Keratinocyte (primary cell): ENCODE results near the gene MAD1L1. TPM values are rescaled to one million over a fixed set of nuclear protein-coding genes. Genes with fewer than 3 reads are reported as not detected.
"Not testable (repeated sequence)": the region's sequence is repeated elsewhere in the genome, so short reads cannot be mapped to it uniquely, and the experiment has no call there.

Experiments
- DNase-seq: peaks from one replicate; pipeline ENCODE4 v3.0.0-alpha.2; 2011; ENCODE audit warnings: low read depth, missing footprints, low spot score
- FAIRE-seq: peaks from 2 replicates; lab custom pipeline; 2011; peaks lifted over from hg19 to GRCh38; lab: Jason Lieb, UNC
- H2AFZ ChIP-seq: 2 replicates; pipeline ENCODE4 v1.6.0; 2012; ENCODE audit warnings: low read length, control low read depth, inconsistent platforms; ENCODE audit not compliant: control insufficient read depth
- H3K27ac ChIP-seq: 2 replicates; pipeline ENCODE4 v1.5.1; 2011; ENCODE audit warnings: low read length; ENCODE audit not compliant: control insufficient read depth, insufficient read depth
- H3K27me3 ChIP-seq: 3 replicates; pipeline ENCODE4 v1.6.0; 2011; ENCODE audit warnings: low read length; ENCODE audit not compliant: control insufficient read depth, insufficient read depth; ENCODE audit errors: extremely low read depth
- H3K36me3 ChIP-seq, 2 experiments: 2 replicates in 1 of 2; 3 replicates in 1 of 2; pipeline ENCODE4 v1.5.1; 2011; ENCODE audit warnings: low read length in 2 of 2, mild to moderate bottlenecking in 1 of 2; ENCODE audit not compliant: control insufficient read depth in 2 of 2, insufficient read depth in 2 of 2; ENCODE audit errors: extremely low read depth in 1 of 2
- H3K4me1 ChIP-seq: 3 replicates; pipeline ENCODE4 v1.5.1; 2011; ENCODE audit warnings: low read length; ENCODE audit not compliant: control insufficient read depth, insufficient read depth; ENCODE audit errors: extremely low read depth
- H3K4me2 ChIP-seq: 3 replicates; pipeline ENCODE4 v1.6.0; 2011; ENCODE audit warnings: low read depth, low read length; ENCODE audit not compliant: control insufficient read depth, insufficient read depth; ENCODE audit errors: extremely low read depth
- H3K4me3 ChIP-seq, 3 experiments: fragments of 200-600 bp in 1 of 3; sonication (generic) in 1 of 3; 2 replicates in 2 of 3; 3 replicates in 1 of 3; pipeline ENCODE4 v1.5.1; 2011 to 2016; ENCODE audit warnings: low read length in 3 of 3, mild to moderate bottlenecking in 3 of 3, control low read depth in 2 of 3, inconsistent platforms in 1 of 3, low read depth in 1 of 3, mixed read lengths in 1 of 3, mixed run types in 1 of 3, moderate library complexity in 1 of 3; ENCODE audit not compliant: control insufficient read depth in 2 of 3, insufficient read depth in 2 of 3; ENCODE audit errors: extremely low read depth in 1 of 3
- H3K79me2 ChIP-seq: 2 replicates; pipeline ENCODE4 v1.6.0; 2012; ENCODE audit warnings: low read length; ENCODE audit not compliant: control insufficient read depth, insufficient read depth
- H3K9ac ChIP-seq: 3 replicates; pipeline ENCODE4 v1.6.0; 2011; ENCODE audit warnings: low read length; ENCODE audit not compliant: control insufficient read depth, insufficient read depth; ENCODE audit errors: extremely low read depth
- H3K9me1 ChIP-seq: 3 replicates; pipeline ENCODE4 v1.6.0; 2011; ENCODE audit warnings: low read length; ENCODE audit not compliant: control insufficient read depth, insufficient read depth; ENCODE audit errors: extremely low read depth
- H3K9me3 ChIP-seq: 2 replicates; pipeline ENCODE4 v1.5.1; 2012; ENCODE audit warnings: low read depth, low read length; ENCODE audit not compliant: control insufficient read depth
- H4K20me1 ChIP-seq: 3 replicates; pipeline ENCODE4 v1.6.0; 2011; ENCODE audit warnings: low read length; ENCODE audit not compliant: control insufficient read depth, insufficient read depth; ENCODE audit errors: extremely low read depth
- CTCF ChIP-seq, 3 experiments: IDR thresholded peaks in 1 of 3; conservative IDR thresholded peaks in 1 of 3; optimal IDR thresholded peaks in 1 of 3; 2 replicates in 2 of 3; 3 replicates in 1 of 3; pipeline versions ENCODE3 to v1.5.1; 2011; ENCODE audit warnings: low read length in 3 of 3, mild to moderate bottlenecking in 3 of 3, moderate library complexity in 2 of 3, control low read depth in 1 of 3, inconsistent platforms in 1 of 3; ENCODE audit not compliant: insufficient read depth in 2 of 3; ENCODE audit errors: extremely low read depth in 1 of 3
- EZH2 ChIP-seq: IDR thresholded peaks from one replicate; pipeline ENCODE4 v1.6.1; 2012; ENCODE audit warnings: inconsistent platforms, mild to moderate bottlenecking, low read length, moderate library complexity
- dilution Hi-C: fragments of 300-500 bp; cut with MboI; formaldehyde crosslinking; loops from one replicate; pipeline ENCODE4 v1.7.0; 2020; ENCODE audit warnings: low sequenced_read_pairs; ENCODE audit not compliant: extremely low pct_ligation_motif_present
- polyA plus RNA-seq, 5 experiments: library from polyadenylated mRNA; depleted of rRNA in 3 of 5; stranded (reverse) in 3 of 5; stranded (forward) in 1 of 5; unstranded in 1 of 5; fragments of >200 nt; gene quantifications; 1 replicate in 1 of 5; 2 replicates in 3 of 5; 3 replicates in 1 of 5; pipeline versions ENCODE4 v1.2.1 to v1.2.3, GENCODE V29; 2011 to 2012; ENCODE audit warnings: missing spikeins in 2 of 5, low read depth in 1 of 5, low replicate concordance in 1 of 5

Gene MAD1L1
- polyA plus RNA-seq, 1 donor (not counting 4 experiments of a cell fraction or from before 2014, with no cell fraction given), result 18.0 TPM

- Histone ChIP-seq H3K9me3 (no peaks in the 10 kb centered on the region), H3K27ac (no peak overlapping the region), H3K9me1 (no peaks in the 10 kb centered on the region), H4K20me1 (no peaks in the 10 kb centered on the region), H2AFZ (no peak overlapping the region), H3K4me2 (no peak overlapping the region), H3K4me1 (no peaks in the 10 kb centered on the region), H3K79me2 (no peaks in the 10 kb centered on the region), H3K27me3 (no peaks in the 10 kb centered on the region), H3K4me3 (no peak overlapping the region), H3K9ac (no peak overlapping the region), H3K36me3 (peaks cover 0 to 3% of the 10 kb centered on the region in 2 experiments)
- FAIRE-seq (no peak), DNase-seq (no peak)
- dilution Hi-C loops, result no loop called here
- no peak for TF ChIP-seq EZH2
- no peak for TF ChIP-seq CTCF (optimal IDR thresholded peaks at IDR 0.05 in 1 of 3, IDR thresholded peaks at IDR 0.05 in 1 of 3, conservative IDR thresholded peaks at IDR 0.05 in 1 of 3; ENCODE audit: extremely low read depth in 1 of 3, insufficient read depth in 2 of 3, low read length in 3 of 3)
Measured at GRCh38 chr7:1843271-1843861, 389.4 kb downstream of the MAD1L1 start.

- no peak overlapping the region for H3K4me2 ChIP-seq
- DNase-seq, result no peak
- H3K4me1 ChIP-seq, result no peaks in the 10 kb centered on the region
- TF ChIP-seq EZH2, result no peak
- TF ChIP-seq CTCF (optimal IDR thresholded peaks at IDR 0.05 in 1 of 3, IDR thresholded peaks at IDR 0.05 in 1 of 3, conservative IDR thresholded peaks at IDR 0.05 in 1 of 3; ENCODE audit: extremely low read depth in 1 of 3, insufficient read depth in 2 of 3, low read length in 3 of 3), result no peak
- H3K36me3 ChIP-seq, result peaks cover 0 to 3% of the 10 kb centered on the region in 2 experiments
- H4K20me1 ChIP-seq, result no peaks in the 10 kb centered on the region
- dilution Hi-C loops, result no loop called here
- H3K4me3 ChIP-seq, result no peak overlapping the region
- H3K9me1 ChIP-seq, result no peaks in the 10 kb centered on the region
- H3K27ac ChIP-seq, result no peak overlapping the region
- no peaks in the 10 kb centered on the region for H3K9me3 ChIP-seq
- no peak overlapping the region for H3K9ac ChIP-seq
- no peaks in the 10 kb centered on the region for H3K79me2 ChIP-seq
- no peak for FAIRE-seq
- H2AFZ ChIP-seq, result no peak overlapping the region
- H3K27me3 ChIP-seq, result no peaks in the 10 kb centered on the region
Measured at GRCh38 chr7:1842321-1843221, 390.2 kb downstream of the MAD1L1 start.

GRCh38 chr7:1841286-1842021 lies 391.3 kb downstream of the MAD1L1 start:
- H3K36me3 ChIP-seq, H3K9me1 ChIP-seq, H3K9ac ChIP-seq, H2AFZ ChIP-seq, DNase-seq, dilution Hi-C loops, H3K79me2 ChIP-seq, H3K4me2 ChIP-seq, H3K27me3 ChIP-seq, H3K4me3 ChIP-seq, H3K27ac ChIP-seq, FAIRE-seq, H3K4me1 ChIP-seq, H3K9me3 ChIP-seq, H4K20me1 ChIP-seq: not testable (repeated sequence)
